ENCODE data around the gene ATOX1. TPM values are rescaled to one million over a fixed set of nuclear protein-coding genes. Genes with fewer than 3 reads are reported as not detected.

The ATOX1 gene
- total and polyA plus RNA-seq, 7 donors = 28.7 to 99.1 (median 46.9) TPM

GRCh38 chr5:151717416-151717815 lies 41.0 kb downstream of the ATOX1 start:
- Histone ChIP-seq H3K27me3 (ENCODE audit: insufficient read depth in 3 of 3, low read length in 2 of 3) (no peaks in the 10 kb centered on the region), H3K27ac (no peak overlapping the region), H3K4me1 (peaks cover 12% of the 10 kb centered on the region), H3K36me3 (ENCODE audit: insufficient read depth in 1 of 2, low read depth in 1 of 2) (no peaks in the 10 kb centered on the region), H3K9me3 (no peaks in the 10 kb centered on the region), H3K4me3 (no peak overlapping the region)
- ATAC-seq (peak in 1 of 4 donors; percentile 38), DNase-seq (no peak)
- no peak for TF ChIP-seq CTCF (IDR thresholded peaks at IDR 0.05)
- 50 to 64% (median 52%) methylated on average over 3 of the region's 3 CpGs for WGBS, 3 donors
- intact Hi-C loops (cut with DNase I) = no loop called here

DNA sequence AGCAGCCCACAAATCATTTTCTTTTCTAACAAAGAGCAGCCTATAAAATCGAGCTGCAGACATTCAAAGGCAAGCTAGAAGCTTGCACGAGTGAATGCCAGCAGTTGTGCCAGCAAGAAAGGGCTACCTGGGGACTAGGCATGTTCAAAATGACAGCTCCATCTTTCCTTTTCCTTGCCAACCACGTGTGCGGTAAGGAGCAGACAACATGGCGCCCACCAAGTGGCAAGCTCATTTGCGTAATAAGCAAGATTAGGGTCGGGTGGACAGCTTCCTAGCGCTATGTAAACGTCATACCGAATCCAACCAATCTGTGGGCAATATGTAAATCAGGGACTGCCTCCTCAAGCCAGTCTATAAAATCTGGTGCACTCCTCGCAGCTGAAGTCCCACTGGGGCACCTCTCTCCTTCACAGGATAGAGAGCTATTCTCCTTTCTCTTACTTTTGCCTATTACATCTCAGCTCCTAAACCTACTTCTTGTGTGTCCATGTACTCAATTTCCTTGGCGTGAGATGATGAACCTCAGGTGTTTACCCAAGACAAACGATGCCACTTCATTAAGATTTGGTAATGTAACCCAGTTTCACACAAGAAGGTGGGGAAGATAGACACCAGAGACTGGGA lies 49.2 kb downstream of the ATOX1 start:
- Histone ChIP-seq H3K27ac (no peak overlapping the region), H3K36me3 (ENCODE audit: insufficient read depth in 1 of 2, low read depth in 1 of 2) (no peaks in the 10 kb centered on the region), H3K4me3 (no peak overlapping the region), H3K9me3 (no peaks in the 10 kb centered on the region), H3K4me1 (peaks cover 11% of the 10 kb centered on the region), H3K27me3 (ENCODE audit: insufficient read depth in 3 of 3, low read length in 2 of 3) (no peaks in the 10 kb centered on the region)
- WGBS, 3 donors = 81 to 90% (median 89%) methylated on average over 13 of the region's 13 CpGs
- ATAC-seq (no peak), DNase-seq (no peak)
- intact Hi-C loops (cut with DNase I) = no loop called here
- no peak for TF ChIP-seq CTCF (IDR thresholded peaks at IDR 0.05)

GRCh38 chr5:151708126-151708525 lies 50.3 kb downstream of the ATOX1 start:
- no peak for ATAC-seq
- H3K36me3 ChIP-seq (ENCODE audit: insufficient read depth in 1 of 2, low read depth in 1 of 2) = no peaks in the 10 kb centered on the region
- H3K9me3 ChIP-seq = no peaks in the 10 kb centered on the region
- no peak overlapping the region for H3K4me3 ChIP-seq
- no peak for TF ChIP-seq CTCF (IDR thresholded peaks at IDR 0.05)
- intact Hi-C loops (cut with DNase I) = no loop called here
- H3K27me3 ChIP-seq (ENCODE audit: insufficient read depth in 3 of 3, low read length in 2 of 3) = no peaks in the 10 kb centered on the region
- peak overlapping the region; percentile 21 for H3K27ac ChIP-seq
- peaks cover 19% of the 10 kb centered on the region for H3K4me1 ChIP-seq
- no peak for DNase-seq

GRCh38 chr5:151707567-151707966 lies 50.9 kb downstream of the ATOX1 start:
- 7 to 26% (median 10%) methylated on average over 2 of the region's 2 CpGs for WGBS, 3 donors
- TF ChIP-seq CTCF (IDR thresholded peaks at IDR 0.05) = no peak
- Histone ChIP-seq H3K9me3 (no peaks in the 10 kb centered on the region), H3K4me1 (peaks cover 20% of the 10 kb centered on the region), H3K27me3 (ENCODE audit: insufficient read depth in 3 of 3, low read length in 2 of 3) (no peaks in the 10 kb centered on the region), H3K36me3 (ENCODE audit: insufficient read depth in 1 of 2, low read depth in 1 of 2) (no peaks in the 10 kb centered on the region), H3K4me3 (no peak overlapping the region), H3K27ac (peak overlapping the region; percentile 21)
- peak in 1 of 4 donors; percentile 34 for ATAC-seq
- no peak for DNase-seq
- intact Hi-C loops (cut with DNase I) = no loop called here

DNA sequence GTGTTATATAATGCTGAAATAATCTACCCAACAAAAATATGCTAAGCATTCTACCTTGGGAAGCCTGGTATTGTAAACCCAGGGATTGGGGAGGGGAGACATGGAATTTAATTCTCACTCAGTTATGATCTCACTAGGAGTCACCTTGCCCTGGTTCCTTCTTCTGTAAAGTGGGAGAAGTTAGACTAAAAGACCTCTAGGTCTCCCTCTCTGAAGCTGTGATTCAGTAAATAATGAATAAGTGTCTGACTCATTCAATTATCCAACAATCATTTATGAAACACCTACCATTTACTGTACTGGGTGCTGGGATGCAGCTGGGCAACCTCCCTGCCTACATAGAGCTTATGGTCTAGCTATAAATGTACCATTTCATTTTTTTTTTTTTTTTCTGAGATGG lies 51.5 kb downstream of the ATOX1 start:
- Histone ChIP-seq H3K27me3 (ENCODE audit: insufficient read depth in 3 of 3, low read length in 2 of 3) (no peaks in the 10 kb centered on the region), H3K4me3 (no peak overlapping the region), H3K36me3 (ENCODE audit: insufficient read depth in 1 of 2, low read depth in 1 of 2) (no peaks in the 10 kb centered on the region), H3K27ac (no peak overlapping the region), H3K9me3 (no peaks in the 10 kb centered on the region), H3K4me1 (peaks cover 27% of the 10 kb centered on the region)
- TF ChIP-seq CTCF (IDR thresholded peaks at IDR 0.05) = no peak
- intact Hi-C loops (cut with DNase I) = no loop called here
- no peak for ATAC-seq
- no peak for DNase-seq

All from psoas muscle (tissue), 8 donors.